Memory B cell (primary cell): ENCODE measurements around the gene FRYL.

Experiments used
- ATAC-seq: fragments of 150-1000 bp; cut with Tn5 transposase; 2 replicates; pipeline ENCODE4 v1.10.0; 2021; ENCODE audit warnings: low read depth, mild to moderate bottlenecking, moderate library complexity
- DNase-seq, 2 donors: peaks; one replicate each; pipeline ENCODE4 v3.0.0; 2022; ENCODE audit warnings: low spot score in 2 of 2
- H3K27ac Mint-ChIP-seq: one replicate; pipeline ENCODE4 v1.8.0; 2022; ENCODE audit warnings: mild to moderate bottlenecking, moderate library complexity, mixed read lengths
- H3K27me3 Mint-ChIP-seq: one replicate; pipeline ENCODE4 v1.8.0; 2022; ENCODE audit warnings: mixed read lengths
- H3K36me3 Mint-ChIP-seq: one replicate; pipeline ENCODE4 v1.8.0; 2022; ENCODE audit warnings: mild to moderate bottlenecking, mixed read lengths
- H3K4me1 Mint-ChIP-seq: one replicate; pipeline ENCODE4 v1.8.0; 2022; ENCODE audit warnings: mixed read lengths
- H3K4me3 Mint-ChIP-seq: one replicate; pipeline ENCODE4 v1.8.0; 2022; ENCODE audit warnings: mild to moderate bottlenecking, moderate library complexity, mixed read lengths
- H3K9me3 Mint-ChIP-seq: one replicate; pipeline ENCODE4 v1.8.0; 2022; ENCODE audit warnings: mixed read lengths

The FRYL gene

DNA sequence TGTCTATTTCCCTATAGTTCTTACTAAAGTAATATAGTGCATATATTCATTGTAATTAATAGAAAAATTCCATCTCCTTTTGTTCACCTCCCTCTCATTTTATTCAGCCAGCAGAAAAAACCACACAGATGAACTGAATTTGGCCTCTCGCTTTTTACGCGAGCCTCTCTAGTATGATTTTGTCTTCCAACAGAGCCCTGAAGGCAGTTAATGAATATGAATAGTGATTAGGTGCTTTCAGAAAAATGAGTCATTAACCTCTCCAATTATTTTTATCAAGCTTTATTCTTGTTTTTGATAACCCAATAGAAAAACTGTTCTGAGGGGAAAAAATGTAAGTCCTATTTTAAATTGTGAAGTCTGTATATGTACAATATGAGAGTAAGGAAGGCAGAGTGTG is 215.9 kb downstream of the FRYL start:
- peaks cover 8% of the 10 kb centered on the region for H3K4me1 Mint-ChIP-seq

DNA sequence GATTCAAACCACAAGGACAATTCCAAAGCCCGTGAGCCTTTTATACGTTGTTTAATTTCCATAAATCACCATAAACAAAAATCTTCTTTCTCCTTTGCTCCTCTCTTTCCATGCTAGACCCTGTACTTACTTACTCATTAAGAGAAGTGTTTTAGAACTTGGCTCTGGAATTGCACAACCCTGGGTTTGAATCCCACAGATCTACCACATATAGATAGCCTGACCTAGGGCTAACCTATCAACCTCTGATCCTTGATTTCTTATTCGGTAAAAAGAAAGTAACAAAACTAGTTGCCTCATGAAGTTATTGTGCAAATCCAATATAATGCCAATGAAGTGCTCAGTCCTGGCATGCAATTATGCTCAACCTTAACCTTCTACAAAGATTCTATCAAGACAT is 221.3 kb downstream of the FRYL start:
- ATAC-seq, result no peak
- no peaks in the 10 kb centered on the region for H3K27me3 Mint-ChIP-seq

More for the DNA sequence above, 215.9 kb downstream of the FRYL start:
- peaks cover 2% of the 10 kb centered on the region for H3K9me3 Mint-ChIP-seq
- no peaks in the 10 kb centered on the region for H3K27me3 Mint-ChIP-seq
- ATAC-seq (no peak), DNase-seq (no peak)
- H3K36me3 Mint-ChIP-seq, result peaks cover 15% of the 10 kb centered on the region
- peak overlapping the region; percentile 18 for H3K27ac Mint-ChIP-seq
- H3K4me3 Mint-ChIP-seq, result no peak overlapping the region

DNA sequence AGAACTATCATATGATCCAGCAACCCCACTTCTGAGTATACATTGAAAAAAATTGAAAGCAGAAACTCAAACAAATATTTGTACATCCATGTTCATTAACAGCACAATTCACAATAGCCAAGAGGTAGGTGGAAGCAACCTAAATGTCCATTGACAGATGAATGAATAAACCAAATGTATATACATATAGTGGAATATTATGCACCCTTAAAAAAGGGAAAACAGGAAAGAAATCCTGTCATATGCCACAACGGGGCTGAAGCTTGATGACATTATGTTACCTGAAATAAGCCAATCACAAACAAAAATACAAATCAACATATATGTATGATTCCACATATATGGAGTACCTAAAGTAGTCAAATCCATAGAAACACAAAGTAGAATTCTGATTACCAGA is 222.1 kb downstream of the FRYL start:
- H3K27ac Mint-ChIP-seq, result no peak overlapping the region
- H3K27me3 Mint-ChIP-seq, result no peaks in the 10 kb centered on the region
- DNase-seq (no peak), ATAC-seq (no peak)
- peaks cover 5% of the 10 kb centered on the region for H3K9me3 Mint-ChIP-seq
- no peak overlapping the region for H3K4me3 Mint-ChIP-seq
- peaks cover 3% of the 10 kb centered on the region for H3K4me1 Mint-ChIP-seq
- peaks cover 46% of the 10 kb centered on the region for H3K36me3 Mint-ChIP-seq

More for the DNA sequence above, 221.3 kb downstream of the FRYL start:
- Mint-ChIP-seq H3K4me1 (peaks cover 3% of the 10 kb centered on the region), H3K27ac (no peak overlapping the region), H3K36me3 (peaks cover 39% of the 10 kb centered on the region), H3K4me3 (no peak overlapping the region), H3K9me3 (peaks cover 5% of the 10 kb centered on the region)
- no peak for DNase-seq

DNA sequence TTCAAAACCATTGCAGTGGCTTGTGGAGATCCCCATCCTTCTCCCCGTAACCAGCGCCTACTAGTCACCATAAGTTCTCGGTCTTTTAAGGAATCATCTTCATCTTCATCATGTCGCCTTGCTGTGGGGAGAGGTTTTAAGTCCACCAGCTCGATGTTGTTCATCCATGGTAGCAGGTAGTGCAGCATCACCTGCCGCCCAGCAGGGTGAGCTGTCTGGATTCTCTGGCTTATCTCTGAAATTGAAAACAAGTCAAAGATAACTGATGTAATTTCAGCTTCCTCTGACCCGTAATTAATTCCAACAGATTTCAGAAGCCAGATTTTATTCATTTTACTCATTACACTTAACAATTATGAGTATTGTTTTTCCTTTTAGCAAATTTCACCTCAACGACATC is 222.6 kb downstream of the FRYL start:
- no peak overlapping the region for H3K4me3 Mint-ChIP-seq
- peaks cover 47% of the 10 kb centered on the region for H3K36me3 Mint-ChIP-seq
- H3K27me3 Mint-ChIP-seq, result no peaks in the 10 kb centered on the region
- DNase-seq (no peak), ATAC-seq (no peak)
- no peak overlapping the region for H3K27ac Mint-ChIP-seq
- H3K4me1 Mint-ChIP-seq, result peaks cover 3% of the 10 kb centered on the region
- H3K9me3 Mint-ChIP-seq, result peaks cover 5% of the 10 kb centered on the region

GRCh38 chr4:48556268-48556667 is 223.8 kb downstream of the FRYL start:
- H3K27ac Mint-ChIP-seq, result no peak overlapping the region

DNA sequence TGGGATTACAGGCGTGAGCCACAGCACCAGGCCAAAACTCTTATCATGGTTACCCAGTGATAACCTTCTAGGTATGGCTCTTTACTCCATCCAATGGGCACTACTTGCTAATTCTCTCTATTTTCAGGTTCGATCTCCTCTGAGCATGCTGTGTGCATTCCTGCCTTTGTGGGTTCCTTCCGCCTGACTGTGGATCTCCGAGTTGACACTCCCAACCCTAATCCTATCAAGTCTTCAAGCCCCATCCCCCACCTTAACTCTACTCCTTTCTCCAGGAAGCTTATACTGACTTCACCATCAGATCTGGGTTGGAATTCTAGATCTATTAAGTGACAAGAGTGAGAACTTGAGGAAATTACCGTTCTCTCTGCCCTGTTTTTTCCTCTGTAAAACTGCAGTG is 225.5 kb downstream of the FRYL start:
- Mint-ChIP-seq H3K4me1 (no peaks in the 10 kb centered on the region), H3K27me3 (no peaks in the 10 kb centered on the region), H3K27ac (no peak overlapping the region), H3K9me3 (peaks cover 3% of the 10 kb centered on the region), H3K4me3 (no peak overlapping the region), H3K36me3 (peaks cover 46% of the 10 kb centered on the region)
- DNase-seq, result no peak
- ATAC-seq, result no peak

More at GRCh38 chr4:48556268-48556667, 223.8 kb downstream of the FRYL start:
- H3K4me3 Mint-ChIP-seq, result no peak overlapping the region
- no peak for ATAC-seq
- no peak for DNase-seq
- H3K36me3 Mint-ChIP-seq, result peaks cover 51% of the 10 kb centered on the region
- peaks cover 3% of the 10 kb centered on the region for H3K4me1 Mint-ChIP-seq
- no peaks in the 10 kb centered on the region for H3K27me3 Mint-ChIP-seq
- peaks cover 5% of the 10 kb centered on the region for H3K9me3 Mint-ChIP-seq

DNA sequence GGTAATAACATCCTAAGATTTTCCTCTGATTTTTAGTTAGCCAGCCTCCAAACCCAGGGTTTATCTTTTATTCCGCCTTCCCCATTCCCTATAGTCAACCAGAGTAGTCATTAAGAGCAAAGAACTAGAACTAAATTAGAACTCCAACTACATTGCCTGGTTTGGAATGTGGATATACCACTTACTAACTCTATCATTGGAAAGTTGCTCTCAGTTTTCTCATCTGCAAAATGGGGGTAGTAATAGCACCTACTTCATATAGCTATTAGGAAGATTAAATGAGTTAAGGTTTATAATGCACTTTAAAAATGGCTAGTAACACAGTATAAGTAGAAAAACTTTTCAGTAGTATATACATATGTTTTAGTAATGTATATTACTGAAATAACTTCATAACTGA is 226.4 kb downstream of the FRYL start:
- Mint-ChIP-seq H3K36me3 (peaks cover 44% of the 10 kb centered on the region), H3K27ac (no peak overlapping the region), H3K27me3 (no peaks in the 10 kb centered on the region), H3K4me1 (no peaks in the 10 kb centered on the region), H3K9me3 (peaks cover 2% of the 10 kb centered on the region), H3K4me3 (no peak overlapping the region)
- DNase-seq (no peak), ATAC-seq (no peak)

DNA sequence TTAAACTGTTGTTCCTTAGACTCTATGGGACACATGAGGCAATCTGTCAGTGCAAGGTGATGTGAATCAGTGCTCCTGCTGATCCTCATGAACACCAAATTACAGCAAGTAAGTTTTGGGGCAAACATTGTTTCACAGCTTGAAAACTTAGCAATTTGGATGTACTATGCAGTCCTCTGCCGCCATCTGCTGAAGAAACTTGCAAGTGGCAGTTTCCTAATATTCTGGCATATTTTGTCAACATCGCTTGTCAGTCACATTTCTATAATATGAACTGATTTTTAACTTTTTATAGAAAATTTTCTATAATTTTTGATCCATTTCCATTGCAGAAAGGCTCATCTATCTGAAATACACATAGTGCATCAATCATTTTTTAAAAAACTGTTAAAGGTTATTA is 233.7 kb downstream of the FRYL start:
- no peak for DNase-seq
- Mint-ChIP-seq H3K4me1 (no peaks in the 10 kb centered on the region), H3K36me3 (peaks cover 38% of the 10 kb centered on the region), H3K27ac (no peak overlapping the region), H3K4me3 (no peak overlapping the region), H3K27me3 (no peaks in the 10 kb centered on the region), H3K9me3 (no peaks in the 10 kb centered on the region)
- ATAC-seq, result no peak

GRCh38 chr4:48543796-48544195 is 236.3 kb downstream of the FRYL start:
- Mint-ChIP-seq H3K36me3 (peaks cover 35% of the 10 kb centered on the region), H3K27me3 (no peaks in the 10 kb centered on the region), H3K4me1 (no peaks in the 10 kb centered on the region), H3K9me3 (no peaks in the 10 kb centered on the region), H3K27ac (no peak overlapping the region), H3K4me3 (no peak overlapping the region)
- ATAC-seq, result no peak
- no peak for DNase-seq

DNA sequence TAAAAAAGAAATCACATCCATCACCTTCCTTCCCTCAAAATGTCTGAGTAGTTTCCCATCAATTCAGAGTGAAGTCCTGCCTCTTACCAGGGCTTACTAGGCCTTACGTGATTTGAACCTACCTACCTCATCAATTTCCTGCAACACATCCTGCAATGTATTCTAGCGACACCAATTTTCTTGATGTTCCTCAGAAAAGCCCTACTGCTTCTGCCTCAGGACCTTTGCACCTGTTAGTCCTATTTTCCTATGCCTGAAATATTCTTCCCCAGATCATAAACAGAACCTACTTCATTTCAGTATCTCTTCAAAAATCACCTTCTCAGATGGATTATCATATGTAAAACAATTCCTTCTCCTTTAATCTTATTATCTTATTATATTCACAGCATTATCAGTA is 237.2 kb downstream of the FRYL start:
- Mint-ChIP-seq H3K27me3 (no peaks in the 10 kb centered on the region), H3K4me3 (no peak overlapping the region), H3K27ac (no peak overlapping the region), H3K9me3 (no peaks in the 10 kb centered on the region), H3K36me3 (peaks cover 30% of the 10 kb centered on the region), H3K4me1 (no peaks in the 10 kb centered on the region)
- DNase-seq, result no peak
- no peak for ATAC-seq

- Mint-ChIP-seq H3K27me3 (no peaks in the 10 kb centered on the region), H3K4me3 (no peak overlapping the region), H3K9me3 (no peaks in the 10 kb centered on the region), H3K27ac (no peak overlapping the region), H3K4me1 (no peaks in the 10 kb centered on the region), H3K36me3 (peaks cover 32% of the 10 kb centered on the region)
- DNase-seq (no peak), ATAC-seq (no peak)
Observed at GRCh38 chr4:48539597-48539996, 240.5 kb downstream of the FRYL start.

DNA sequence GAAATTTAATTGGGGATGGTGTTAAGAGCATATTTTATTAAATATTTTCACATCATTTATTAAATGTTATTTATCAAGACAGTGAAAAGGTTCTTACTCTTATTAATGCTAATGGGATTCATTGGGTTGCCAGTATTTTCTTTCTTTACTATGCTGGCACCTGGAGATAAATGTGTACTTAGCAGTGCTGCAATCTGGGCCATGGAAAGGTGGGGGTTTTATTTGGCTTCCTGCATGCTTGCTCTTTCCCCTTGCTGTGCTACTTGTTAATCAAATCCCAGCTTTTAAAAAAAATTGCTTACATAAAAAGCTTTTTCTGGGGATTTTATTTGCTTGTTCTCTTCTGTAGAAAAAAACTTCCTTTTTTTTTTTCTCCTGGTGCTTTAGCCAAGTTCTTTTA is 241.7 kb downstream of the FRYL start:
- Mint-ChIP-seq H3K27ac (no peak overlapping the region), H3K9me3 (no peaks in the 10 kb centered on the region), H3K4me1 (no peaks in the 10 kb centered on the region), H3K4me3 (no peak overlapping the region), H3K27me3 (no peaks in the 10 kb centered on the region), H3K36me3 (peaks cover 28% of the 10 kb centered on the region)
- ATAC-seq (no peak), DNase-seq (no peak)

DNA sequence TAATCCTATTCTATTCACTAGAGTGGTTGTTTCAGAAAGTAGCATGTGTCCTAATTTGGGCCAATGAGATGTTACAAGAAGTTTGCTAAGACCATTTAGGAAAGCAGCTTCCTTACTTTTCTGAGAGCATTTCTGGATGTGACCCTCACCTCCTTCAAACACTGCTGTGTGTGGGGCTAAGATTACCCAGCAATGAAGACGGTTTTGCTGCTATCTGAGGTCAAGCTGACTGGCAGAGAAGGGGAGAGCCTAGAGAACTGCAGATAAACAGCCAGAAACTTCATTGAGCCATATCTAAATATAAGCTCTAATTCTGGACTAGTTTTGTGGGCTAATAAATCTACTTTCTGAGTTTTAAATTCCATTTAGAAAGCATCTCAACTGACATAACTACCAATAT is 253.7 kb downstream of the FRYL start:
- no peak overlapping the region for H3K4me3 Mint-ChIP-seq
- no peaks in the 10 kb centered on the region for H3K27me3 Mint-ChIP-seq
- no peak overlapping the region for H3K27ac Mint-ChIP-seq
- peaks cover 55% of the 10 kb centered on the region for H3K36me3 Mint-ChIP-seq
- no peaks in the 10 kb centered on the region for H3K9me3 Mint-ChIP-seq
- DNase-seq (no peak), ATAC-seq (no peak)
- no peaks in the 10 kb centered on the region for H3K4me1 Mint-ChIP-seq

- Mint-ChIP-seq H3K27ac (no peak overlapping the region), H3K9me3 (no peaks in the 10 kb centered on the region), H3K27me3 (no peaks in the 10 kb centered on the region), H3K4me1 (no peaks in the 10 kb centered on the region), H3K36me3 (peaks cover 39% of the 10 kb centered on the region), H3K4me3 (no peak overlapping the region)
- ATAC-seq, result no peak
- DNase-seq, result no peak
Observed at GRCh38 chr4:48518143-48518542, 261.9 kb downstream of the FRYL start.

DNA sequence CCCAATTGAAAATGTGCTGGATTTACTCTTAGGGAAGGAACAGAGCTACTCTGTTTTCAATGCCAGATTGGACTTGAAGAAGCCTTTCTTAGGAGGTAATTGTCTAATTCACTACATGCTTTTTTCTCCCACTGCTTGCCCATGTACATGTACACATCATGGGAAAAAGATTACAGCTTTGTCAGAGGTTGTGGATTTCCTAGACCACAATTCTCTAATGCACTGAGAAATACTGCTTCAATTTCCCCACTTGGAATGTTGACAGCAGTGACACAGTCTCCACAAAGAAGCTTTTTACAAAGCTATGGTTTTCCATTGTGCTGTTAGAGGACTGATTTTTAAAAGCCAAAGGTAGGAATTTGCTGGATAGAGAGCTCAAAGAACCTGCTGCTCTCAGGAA is 270.5 kb downstream of the FRYL start:
- no peak for DNase-seq
- H3K4me1 Mint-ChIP-seq, result no peaks in the 10 kb centered on the region
- H3K4me3 Mint-ChIP-seq, result no peak overlapping the region
- H3K36me3 Mint-ChIP-seq, result peaks cover 24% of the 10 kb centered on the region
- no peak overlapping the region for H3K27ac Mint-ChIP-seq
- no peak for ATAC-seq
- H3K27me3 Mint-ChIP-seq, result no peaks in the 10 kb centered on the region
- no peaks in the 10 kb centered on the region for H3K9me3 Mint-ChIP-seq

DNA sequence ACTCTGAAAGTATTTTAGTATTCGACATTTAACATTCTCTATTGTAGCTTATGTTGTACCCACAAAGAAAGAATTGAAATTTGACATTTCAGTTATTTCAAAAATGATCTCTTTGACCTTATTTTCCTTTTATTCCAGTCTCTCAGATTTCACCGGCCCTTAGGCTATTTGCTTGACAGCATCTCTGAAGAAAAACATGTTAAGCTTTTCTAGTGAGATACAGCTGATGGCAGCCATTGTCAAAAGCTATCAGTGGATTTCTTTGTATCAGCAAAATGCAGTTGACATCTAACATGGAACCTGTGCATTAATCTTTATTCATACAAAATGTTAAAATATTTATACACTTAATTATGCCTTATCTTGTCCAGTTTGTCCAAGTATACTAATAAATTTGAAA is 273.4 kb downstream of the FRYL start:
- DNase-seq, result no peak
- no peak overlapping the region for H3K4me3 Mint-ChIP-seq
- H3K9me3 Mint-ChIP-seq, result no peaks in the 10 kb centered on the region
- H3K27ac Mint-ChIP-seq, result no peak overlapping the region
- H3K27me3 Mint-ChIP-seq, result no peaks in the 10 kb centered on the region
- peaks cover 21% of the 10 kb centered on the region for H3K36me3 Mint-ChIP-seq
- H3K4me1 Mint-ChIP-seq, result no peaks in the 10 kb centered on the region
- no peak for ATAC-seq
